Measurements from ENCODE around the gene NFIA. TPM values are rescaled to one million over a fixed set of nuclear protein-coding genes. Genes with fewer than 3 reads are reported as not detected.

The NFIA gene
- total and polyA plus RNA-seq, 9 of the 15 experiments (the other 6 are each of a cell fraction or from before 2014, with no cell fraction given): 5.3 to 24.9 (median 9.8) TPM

DNA sequence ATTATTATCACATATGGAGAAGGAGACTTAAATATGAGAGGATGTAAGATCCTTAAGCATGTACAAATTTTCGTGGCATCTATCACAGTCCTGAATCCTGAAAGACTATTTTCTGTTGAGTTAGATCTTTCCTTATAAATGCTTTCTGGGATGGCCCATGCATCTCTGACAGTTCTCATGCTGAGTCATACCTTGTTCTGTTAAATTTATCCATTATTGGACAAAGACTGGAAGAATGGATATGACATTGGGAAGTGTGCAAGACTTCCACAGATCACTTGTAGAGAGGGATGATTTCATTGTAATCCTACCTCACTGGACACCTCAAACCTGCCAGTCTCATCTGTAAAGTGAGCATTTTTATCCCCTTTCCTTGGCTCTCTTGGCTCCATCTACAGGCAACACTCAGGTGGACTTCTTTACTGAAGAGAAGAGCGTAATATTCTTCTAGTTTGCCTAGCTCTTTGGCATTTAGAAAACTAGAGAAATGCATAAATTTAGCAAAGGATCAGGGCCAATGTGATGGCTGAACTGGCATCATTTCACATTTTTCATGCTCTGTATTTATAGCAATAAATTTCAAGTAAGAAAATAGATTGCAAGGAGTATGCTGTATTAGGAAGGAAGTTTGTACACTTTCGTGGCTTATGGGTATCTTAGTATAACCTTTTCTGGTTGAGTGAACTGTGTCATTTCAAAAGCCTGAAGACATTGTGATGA, 128.2 kb downstream of the NFIA start (continued):
- TF ChIP-seq CTCF (IDR thresholded peaks at IDR 0.05 in 2 of 3, conservative IDR thresholded peaks at IDR 0.05 in 1 of 3; ENCODE audit: insufficient read depth in 2 of 3, low read depth in 1 of 3, low read length in 3 of 3) (peak in 2 of 3 experiments; percentile 21 to 25; a peak in 1 of 6 replicates), ZNF785 (CRISPR knock-in tag; IDR thresholded peaks at IDR 0.05) (no peak), SRSF1 (IDR thresholded peaks at IDR 0.05; ENCODE audit: low read depth, low read length) (no peak), C11orf30 (IDR thresholded peaks at IDR 0.05; ENCODE audit: low read depth) (0 out of 2 replicates have a peak, but pooled peaks have one; percentile 21), NFE2L1 (tag; IDR thresholded peaks at IDR 0.05; ENCODE audit: borderline replicate concordance, low read depth) (peak; percentile 23; the same call in 1 of the 2 replicates), TCFL5 (CRISPR knock-in tag; conservative IDR thresholded peaks at IDR 0.05) (no peak), MAFG (tag; conservative IDR thresholded peaks at IDR 0.05) (peak; percentile 75), ZNF316 (IDR thresholded peaks at IDR 0.05) (peak; percentile 47; the same call in 1 of the 2 replicates)
